ENCODE results near the gene CYLD.

DNA sequence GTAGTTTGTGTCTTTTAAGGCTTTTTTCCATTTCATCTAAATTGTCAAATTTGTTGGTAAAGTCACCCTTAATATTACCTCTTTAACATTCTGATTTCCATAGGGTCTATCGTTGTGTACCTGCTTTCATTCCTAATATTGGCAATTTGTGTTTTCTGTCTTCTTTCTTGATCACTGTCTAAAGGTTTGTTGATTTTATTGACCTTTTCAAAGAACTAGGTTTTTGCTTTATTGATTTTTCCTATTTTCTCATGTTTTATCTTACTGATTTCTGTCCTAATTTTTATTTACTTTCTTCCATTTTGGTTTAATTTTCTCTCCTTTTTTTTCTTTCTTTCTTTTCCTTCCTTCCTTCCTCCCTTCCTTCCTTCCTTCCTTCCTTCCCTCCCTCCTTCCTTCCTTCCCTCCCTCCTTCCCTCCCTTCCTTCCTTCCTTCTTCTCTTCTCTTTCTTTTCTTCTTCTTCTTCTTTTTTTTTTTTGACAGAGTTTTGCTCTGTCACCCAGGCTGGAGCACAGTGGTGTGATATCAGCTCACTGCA is 86.3 kb downstream of the CYLD start:
- TF ChIP-seq ARNT (IDR thresholded peaks at IDR 0.05) (no peak), HDGF (IDR thresholded peaks at IDR 0.05; ENCODE audit: borderline replicate concordance) (no peak), FOXM1 (IDR thresholded peaks at IDR 0.05; ENCODE audit: borderline replicate concordance) (no peak), BHLHE40 (IDR thresholded peaks at IDR 0.05; ENCODE audit: borderline replicate concordance) (no peak), LEF1 (IDR thresholded peaks at IDR 0.05; ENCODE audit: borderline replicate concordance) (no peak), L3MBTL2 (conservative IDR thresholded peaks at IDR 0.05) (no peak)
